Measurements from ENCODE around the gene MAT2B.
A peak's percentile ranks its signal among the peaks of the same experiment; 100 is the strongest.

Gene MAT2B

DNA sequence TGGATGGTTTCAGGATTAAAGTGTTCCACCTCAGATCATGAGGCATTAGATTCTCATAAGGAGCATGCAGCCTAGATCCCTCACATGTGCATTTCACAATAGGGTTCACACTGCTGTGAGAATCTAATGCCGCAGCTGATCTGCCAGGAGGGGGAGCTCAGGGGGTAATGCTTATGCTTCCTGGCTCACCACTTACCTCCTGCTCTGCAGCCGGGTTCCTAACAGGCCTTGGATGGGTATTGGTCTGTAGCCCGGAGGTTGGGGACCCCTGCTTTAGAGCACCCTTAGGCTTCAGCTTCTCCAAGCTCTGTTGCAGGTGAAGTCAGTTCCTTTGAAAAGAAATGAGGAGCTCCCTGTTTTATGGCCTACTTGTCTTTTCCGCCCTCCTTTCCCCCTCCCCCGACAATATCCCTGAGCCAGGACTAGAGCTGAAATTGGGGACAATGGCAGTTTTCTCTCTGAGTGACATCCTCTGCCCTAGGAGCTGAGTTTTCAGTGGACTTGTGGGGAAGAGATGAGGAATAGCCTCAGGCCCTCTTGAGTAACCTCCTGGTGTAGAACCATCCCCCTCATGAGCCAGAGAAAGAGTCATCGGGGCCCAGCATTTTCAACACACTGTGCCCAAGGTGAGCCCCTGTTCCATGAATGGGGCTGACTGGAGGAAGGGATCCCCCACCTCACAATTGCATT, 16.2 kb upstream of the MAT2B start:
- DNase-seq = no peak
- no peaks in the 10 kb centered on the region for H3K4me1 Mint-ChIP-seq (ENCODE audit: low read depth)
- no peak overlapping the region for H3K27ac Mint-ChIP-seq
- peaks cover 53% of the 10 kb centered on the region for H3K36me3 Mint-ChIP-seq (ENCODE audit: low read depth)
- no peak overlapping the region for H3K4me3 Mint-ChIP-seq
- no peaks in the 10 kb centered on the region for H3K27me3 Mint-ChIP-seq
- no peaks in the 10 kb centered on the region for H3K9me3 Mint-ChIP-seq

DNA sequence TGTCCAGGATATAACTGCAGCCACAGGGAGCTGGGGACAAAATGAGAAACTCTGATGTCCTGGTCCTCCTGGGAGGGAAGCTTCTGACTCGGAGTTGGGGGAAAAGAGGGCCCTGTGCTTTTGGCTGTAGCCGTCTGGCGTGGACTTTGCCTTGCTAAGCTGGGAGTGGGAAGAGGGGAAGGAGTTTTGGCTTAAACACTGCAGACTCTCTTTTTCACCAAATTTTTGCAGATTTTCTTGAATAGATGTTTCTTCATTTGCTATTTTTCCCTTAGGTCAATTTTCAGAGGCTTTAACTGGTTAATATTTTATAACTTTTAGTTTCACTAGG, 15.7 kb upstream of the MAT2B start:
- H3K9me3 Mint-ChIP-seq = no peaks in the 10 kb centered on the region
- peaks cover 49% of the 10 kb centered on the region for H3K36me3 Mint-ChIP-seq (ENCODE audit: low read depth)
- no peak overlapping the region for H3K4me3 Mint-ChIP-seq

DNA sequence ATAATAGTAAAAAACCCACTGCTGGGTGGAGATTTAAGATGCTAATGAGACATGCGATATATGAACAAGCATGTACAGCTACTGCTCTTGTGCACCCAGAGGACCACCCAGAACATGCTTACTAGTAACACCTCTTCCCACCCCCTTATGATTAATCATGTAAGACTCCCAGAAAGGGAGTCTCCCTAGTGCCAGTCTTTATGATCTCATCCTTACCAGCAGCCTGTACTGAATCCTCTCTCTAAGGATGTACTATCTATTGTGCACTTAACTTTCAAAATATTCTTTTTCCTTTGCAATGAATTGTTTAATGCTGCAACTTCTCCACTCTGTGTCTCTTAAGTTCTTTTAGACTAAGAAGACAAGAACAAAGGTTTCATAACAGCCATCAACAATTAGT, 9.1 kb upstream of the MAT2B start:
- H3K36me3 Mint-ChIP-seq (ENCODE audit: low read depth) = peaks cover 14% of the 10 kb centered on the region
- no peaks in the 10 kb centered on the region for H3K4me1 Mint-ChIP-seq (ENCODE audit: low read depth)
- no peak overlapping the region for H3K4me3 Mint-ChIP-seq
- DNase-seq = no peak
- H3K27ac Mint-ChIP-seq = no peak overlapping the region
- H3K27me3 Mint-ChIP-seq = no peaks in the 10 kb centered on the region
- H3K9me3 Mint-ChIP-seq = no peaks in the 10 kb centered on the region

More for the DNA sequence above, 15.7 kb upstream of the MAT2B start:
- Mint-ChIP-seq H3K4me1 (ENCODE audit: low read depth) (no peaks in the 10 kb centered on the region), H3K27ac (no peak overlapping the region), H3K27me3 (no peaks in the 10 kb centered on the region)
- DNase-seq = no peak

DNA sequence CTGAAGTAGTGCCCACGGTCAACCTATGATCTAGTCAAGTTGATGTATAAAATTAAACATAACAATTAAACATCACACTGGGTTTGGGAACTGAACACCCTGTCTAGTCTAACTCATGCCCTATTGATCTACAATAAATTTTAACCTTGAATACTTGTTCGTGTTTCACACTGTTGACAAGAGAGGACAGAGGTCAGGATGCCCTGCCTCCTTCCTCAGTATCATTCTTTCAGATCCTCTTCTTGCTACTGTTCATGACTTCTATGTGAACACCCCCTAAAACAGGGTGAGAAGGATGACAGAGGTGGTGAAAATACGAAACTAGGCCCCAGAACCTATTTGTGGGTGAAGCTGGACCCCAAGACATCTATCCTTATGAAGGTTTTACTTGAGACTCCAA, 8.1 kb upstream of the MAT2B start:
- H3K9me3 Mint-ChIP-seq = no peaks in the 10 kb centered on the region
- DNase-seq = no peak
- H3K27me3 Mint-ChIP-seq = no peaks in the 10 kb centered on the region
- no peak overlapping the region for H3K4me3 Mint-ChIP-seq
- peaks cover under 1% of the 10 kb centered on the region for H3K4me1 Mint-ChIP-seq (ENCODE audit: low read depth)
- no peak overlapping the region for H3K27ac Mint-ChIP-seq
- H3K36me3 Mint-ChIP-seq (ENCODE audit: low read depth) = peaks cover 7% of the 10 kb centered on the region

DNA sequence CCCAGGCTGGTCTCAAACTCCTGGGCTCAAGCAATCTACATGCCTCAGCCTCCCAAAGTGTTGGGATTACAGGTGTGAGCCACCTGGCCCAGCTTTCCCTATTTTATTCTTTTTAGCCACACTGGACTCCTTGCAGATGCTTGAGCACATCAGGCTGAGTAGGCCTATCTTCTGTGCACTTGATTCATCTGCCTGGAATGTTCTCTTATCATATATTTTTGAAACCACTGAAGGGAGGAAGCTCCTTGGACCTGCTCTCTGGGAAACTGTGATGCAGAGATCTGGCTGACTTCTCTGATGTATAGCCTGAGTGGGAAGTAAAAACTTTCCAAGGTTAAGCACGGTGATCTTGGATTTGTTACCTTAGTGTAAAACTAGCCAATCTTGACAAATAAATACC, 6.5 kb upstream of the MAT2B start:
- H3K36me3 Mint-ChIP-seq (ENCODE audit: low read depth) = peaks cover 2% of the 10 kb centered on the region
- peaks cover 11% of the 10 kb centered on the region for H3K4me1 Mint-ChIP-seq (ENCODE audit: low read depth)
- no peaks in the 10 kb centered on the region for H3K27me3 Mint-ChIP-seq
- H3K27ac Mint-ChIP-seq = no peak overlapping the region
- H3K4me3 Mint-ChIP-seq = no peak overlapping the region
- no peak for DNase-seq
- no peaks in the 10 kb centered on the region for H3K9me3 Mint-ChIP-seq

DNA sequence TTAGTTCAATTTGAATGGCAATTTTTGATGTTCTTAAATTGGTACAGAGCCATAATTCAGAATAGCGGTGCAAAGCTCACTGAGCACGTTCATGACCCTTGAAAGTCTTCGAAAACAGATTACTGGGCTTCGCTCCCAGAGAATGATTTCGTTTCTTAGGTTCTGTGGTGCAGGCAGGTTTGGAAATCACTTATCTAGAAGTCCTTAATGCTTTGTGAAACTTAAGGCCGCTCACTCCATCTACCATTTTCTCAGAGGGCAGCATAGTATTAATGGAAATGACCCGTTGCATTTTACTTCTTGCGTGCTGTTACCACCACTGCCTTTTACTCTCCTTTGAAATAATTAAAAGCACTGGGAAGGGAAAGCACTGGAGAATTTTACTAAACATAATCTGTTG, 2.9 kb upstream of the MAT2B start:
- no peaks in the 10 kb centered on the region for H3K27me3 Mint-ChIP-seq
- H3K4me1 Mint-ChIP-seq (ENCODE audit: low read depth) = peaks cover 21% of the 10 kb centered on the region
- H3K27ac Mint-ChIP-seq = peak overlapping the region; percentile 97
- peaks cover 21% of the 10 kb centered on the region for H3K36me3 Mint-ChIP-seq (ENCODE audit: low read depth)
- no peaks in the 10 kb centered on the region for H3K9me3 Mint-ChIP-seq
- DNase-seq = no peak
- peak overlapping the region; percentile 86 for H3K4me3 Mint-ChIP-seq

DNA sequence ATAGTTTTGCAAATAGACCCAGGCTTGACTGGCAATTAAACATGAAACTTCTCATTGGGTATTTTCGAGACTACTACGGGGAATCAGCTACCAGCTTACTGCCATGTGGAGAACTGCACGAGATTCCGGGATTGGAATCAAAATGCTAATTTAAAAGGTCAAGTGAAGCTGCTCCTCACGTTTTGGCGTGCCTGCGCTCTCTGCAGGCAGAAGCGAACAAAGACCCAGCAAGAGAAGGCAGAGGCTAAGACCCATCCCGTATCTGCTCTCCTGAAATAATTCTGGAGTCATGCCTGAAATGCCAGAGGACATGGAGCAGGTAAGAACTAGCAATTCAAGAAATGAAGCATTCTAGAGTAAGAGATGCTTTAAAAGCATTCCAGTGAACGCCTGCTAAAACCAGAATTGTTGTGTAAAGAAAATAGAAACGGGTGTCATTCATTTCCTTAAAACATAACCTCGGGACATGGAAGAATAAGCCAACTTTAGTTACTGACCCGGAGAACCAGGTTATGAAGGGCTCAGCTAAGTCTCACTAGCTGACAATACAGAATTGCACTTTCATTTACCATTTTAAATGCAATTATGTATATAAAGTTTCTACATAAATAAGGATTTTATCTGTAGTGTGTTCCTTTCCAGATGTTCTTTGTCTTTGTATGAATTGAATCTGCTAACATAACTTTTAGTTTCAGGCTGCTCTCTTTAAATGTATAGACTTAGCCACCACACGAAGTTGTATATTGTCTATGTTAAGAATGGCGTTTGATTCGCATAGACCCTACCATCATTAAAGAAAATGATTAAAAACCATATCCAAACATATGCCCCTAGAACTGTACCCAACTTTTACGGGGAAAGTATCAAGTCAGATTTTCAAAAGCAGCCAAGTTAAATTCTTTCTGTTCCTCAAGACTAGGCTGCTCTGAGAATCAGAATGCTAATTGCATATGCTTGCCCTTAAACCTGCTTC, 2.0 kb upstream of the MAT2B start:
- peak; percentile 49 for DNase-seq
- H3K4me3 Mint-ChIP-seq = peak overlapping the region; percentile 86
- H3K36me3 Mint-ChIP-seq (ENCODE audit: low read depth) = peaks cover 27% of the 10 kb centered on the region
- H3K9me3 Mint-ChIP-seq = no peaks in the 10 kb centered on the region
- H3K27ac Mint-ChIP-seq = peak overlapping the region; percentile 97
- no peaks in the 10 kb centered on the region for H3K27me3 Mint-ChIP-seq
- peaks cover 30% of the 10 kb centered on the region for H3K4me1 Mint-ChIP-seq (ENCODE audit: low read depth)

DNA sequence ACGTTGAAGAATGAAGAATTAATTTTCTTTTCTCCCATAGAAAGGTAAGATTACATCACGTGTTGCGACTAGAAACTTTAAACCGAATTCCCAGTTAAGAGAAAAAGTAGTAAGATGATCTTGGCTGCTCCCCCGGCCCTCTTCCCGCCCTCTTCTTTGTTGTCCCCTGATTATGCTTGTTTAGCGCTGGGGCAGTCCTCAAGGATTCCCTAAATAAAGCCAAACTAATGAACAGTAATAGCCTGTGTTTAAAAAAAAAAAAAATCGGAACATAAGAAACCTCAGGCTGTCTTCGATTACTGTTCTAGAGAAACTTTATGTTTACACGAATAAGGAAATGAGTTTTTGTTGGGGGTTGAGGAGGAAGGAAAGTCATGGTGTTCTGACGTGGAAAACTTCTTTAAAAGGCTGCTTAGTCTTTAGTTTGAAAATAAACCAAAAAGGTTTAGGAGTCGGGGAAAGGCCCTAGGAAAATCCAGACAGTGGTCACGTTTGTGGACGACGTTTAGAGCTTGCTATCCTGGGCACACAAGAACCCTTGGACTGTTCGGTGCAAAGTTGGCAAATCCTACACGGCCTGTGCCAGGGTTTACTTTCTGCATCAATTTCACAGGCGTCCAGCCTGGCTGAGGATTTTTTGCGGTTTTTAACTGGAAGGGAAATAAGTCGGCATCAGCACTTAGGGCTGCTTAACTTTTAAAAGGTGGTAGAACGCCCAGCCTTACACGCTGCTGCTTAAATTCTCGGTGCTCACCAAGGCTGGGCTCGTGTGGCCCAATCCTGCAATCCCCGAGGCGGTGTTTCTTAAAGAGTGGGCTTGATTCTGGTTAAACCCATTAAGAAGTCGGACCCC, 1.1 kb upstream of the MAT2B start:
- DNase-seq = peak; percentile 68
- H3K27ac Mint-ChIP-seq = peak overlapping the region; percentile 97
- peak overlapping the region; percentile 86 for H3K4me3 Mint-ChIP-seq
- no peaks in the 10 kb centered on the region for H3K9me3 Mint-ChIP-seq
- peaks cover 38% of the 10 kb centered on the region for H3K4me1 Mint-ChIP-seq (ENCODE audit: low read depth)
- peaks cover 36% of the 10 kb centered on the region for H3K36me3 Mint-ChIP-seq (ENCODE audit: low read depth)
- H3K27me3 Mint-ChIP-seq = no peaks in the 10 kb centered on the region

DNA sequence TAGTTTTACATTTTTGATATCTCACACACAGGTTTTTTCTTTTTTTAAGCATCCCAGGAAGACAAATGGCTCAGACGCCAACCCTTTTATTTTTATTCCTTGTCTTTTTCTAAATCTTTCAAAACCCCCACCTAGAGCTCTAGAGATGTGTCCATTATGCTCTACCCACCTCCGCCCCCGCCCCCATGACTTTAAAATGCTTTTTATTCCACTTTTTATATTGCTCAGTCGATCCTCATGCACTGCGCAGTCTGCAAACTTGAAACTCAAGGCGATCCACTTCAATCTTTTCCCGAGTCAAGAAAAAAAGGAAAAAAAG, 411 bp upstream of the MAT2B start:
- H3K27me3 Mint-ChIP-seq = no peaks in the 10 kb centered on the region
- peaks cover 41% of the 10 kb centered on the region for H3K36me3 Mint-ChIP-seq (ENCODE audit: low read depth)
- no peaks in the 10 kb centered on the region for H3K9me3 Mint-ChIP-seq
- peaks cover 45% of the 10 kb centered on the region for H3K4me1 Mint-ChIP-seq (ENCODE audit: low read depth)
- no peak for DNase-seq
- peak overlapping the region; percentile 86 for H3K4me3 Mint-ChIP-seq
- peak overlapping the region; percentile 97 for H3K27ac Mint-ChIP-seq

DNA sequence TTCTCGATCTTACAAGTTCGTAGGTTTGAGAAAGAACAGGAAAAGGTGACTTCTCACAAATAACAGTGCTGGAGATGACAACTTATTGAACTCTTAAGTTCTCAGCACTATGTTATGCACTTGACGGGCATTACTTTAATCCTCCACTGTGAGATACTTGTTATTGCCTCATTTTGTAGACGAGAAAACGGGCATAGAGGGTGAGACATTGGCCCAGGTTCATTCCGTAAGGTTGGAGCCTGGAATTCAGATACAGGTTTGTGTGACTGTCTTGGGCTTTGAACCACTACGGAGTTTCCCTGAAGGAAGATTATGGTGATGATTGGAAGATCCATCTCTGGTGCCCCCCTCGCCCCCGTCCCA, 657 bp downstream of the MAT2B start:
- peaks cover 54% of the 10 kb centered on the region for H3K4me1 Mint-ChIP-seq (ENCODE audit: low read depth)
- H3K27ac Mint-ChIP-seq = peak overlapping the region; percentile 97
- peaks cover 49% of the 10 kb centered on the region for H3K36me3 Mint-ChIP-seq (ENCODE audit: low read depth)
- peak overlapping the region; percentile 86 for H3K4me3 Mint-ChIP-seq
- no peaks in the 10 kb centered on the region for H3K27me3 Mint-ChIP-seq
- no peaks in the 10 kb centered on the region for H3K9me3 Mint-ChIP-seq
- DNase-seq = peak; percentile 46

DNA sequence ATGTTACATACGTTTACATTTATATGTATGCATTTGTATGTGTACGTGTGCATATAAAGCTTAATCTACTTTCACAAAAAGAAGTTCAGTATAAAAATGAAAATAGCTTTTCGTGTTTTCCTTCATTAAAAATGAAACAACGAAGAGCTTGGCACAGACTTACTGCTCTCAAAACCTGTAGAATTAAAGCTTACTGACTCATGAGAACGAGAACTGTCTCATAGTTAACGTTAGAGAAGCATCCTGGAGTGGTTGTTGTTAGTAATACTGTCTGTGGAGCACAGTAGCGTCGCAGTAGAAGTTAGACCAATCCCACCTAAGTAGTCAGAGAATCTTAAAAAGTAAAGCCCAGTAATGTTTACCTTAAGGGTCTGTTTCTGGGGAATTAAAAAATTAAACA, 1.3 kb downstream of the MAT2B start:
- H3K27ac Mint-ChIP-seq = peak overlapping the region; percentile 97
- peaks cover 56% of the 10 kb centered on the region for H3K4me1 Mint-ChIP-seq (ENCODE audit: low read depth)
- no peaks in the 10 kb centered on the region for H3K27me3 Mint-ChIP-seq
- H3K9me3 Mint-ChIP-seq = no peaks in the 10 kb centered on the region
- peaks cover 51% of the 10 kb centered on the region for H3K36me3 Mint-ChIP-seq (ENCODE audit: low read depth)
- peak overlapping the region; percentile 86 for H3K4me3 Mint-ChIP-seq
- no peak for DNase-seq

DNA sequence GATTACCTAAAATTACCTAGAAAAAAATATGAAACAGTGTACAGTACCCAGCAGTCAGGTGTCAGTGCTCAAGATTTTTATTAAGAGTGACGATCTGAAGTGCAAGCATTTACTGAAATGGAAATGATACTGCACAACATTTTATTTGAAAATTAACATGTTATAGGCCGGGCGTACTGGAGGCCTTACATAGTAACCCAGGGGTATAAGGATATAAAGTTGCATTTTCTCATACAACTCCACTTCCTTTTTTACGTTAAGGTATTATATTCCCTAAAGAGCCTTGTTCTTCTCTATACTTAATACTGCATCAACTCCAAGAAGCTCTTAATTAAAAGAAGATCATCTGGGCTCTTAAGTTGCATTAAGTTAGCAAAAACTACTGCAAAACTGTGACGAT, 3.3 kb downstream of the MAT2B start:
- Mint-ChIP-seq H3K4me1 (ENCODE audit: low read depth) (peaks cover 62% of the 10 kb centered on the region), H3K36me3 (ENCODE audit: low read depth) (peaks cover 70% of the 10 kb centered on the region)

DNA sequence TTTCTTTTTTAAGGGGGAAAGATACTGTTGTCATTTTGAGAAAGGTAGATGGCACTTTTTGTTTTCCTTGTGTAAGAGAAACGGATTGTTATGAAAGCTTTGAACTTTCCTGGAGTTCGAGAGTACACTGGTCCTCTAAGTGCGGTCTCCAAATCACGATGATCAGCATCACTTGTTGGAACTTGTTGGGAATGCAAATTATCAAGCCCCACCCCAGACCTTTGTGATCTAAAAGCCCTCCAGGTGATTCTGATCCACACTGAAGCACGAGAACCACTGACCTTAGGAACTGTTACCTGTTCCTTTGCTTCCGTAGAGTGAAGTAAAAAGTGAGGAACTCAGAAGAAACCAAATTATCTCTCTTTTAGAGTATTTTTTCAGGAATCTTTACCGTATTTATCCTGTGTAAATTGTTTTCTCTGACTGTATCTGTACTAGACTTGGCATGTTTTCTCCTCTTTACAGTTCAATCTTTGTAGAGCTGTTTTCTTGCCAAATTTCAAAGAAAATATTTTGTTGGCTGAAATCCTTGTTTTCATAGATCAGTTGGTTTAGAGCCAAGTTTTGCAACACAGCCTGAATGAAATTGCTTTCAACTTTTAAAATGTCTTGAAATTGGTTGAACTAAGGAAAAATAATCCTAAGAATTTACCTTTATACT, 4.0 kb downstream of the MAT2B start:
- Mint-ChIP-seq H3K27me3 (no peaks in the 10 kb centered on the region), H3K9me3 (no peaks in the 10 kb centered on the region), H3K4me3 (peak overlapping the region; percentile 86), H3K27ac (peak overlapping the region; percentile 97), H3K4me1 (ENCODE audit: low read depth) (peaks cover 61% of the 10 kb centered on the region), H3K36me3 (ENCODE audit: low read depth) (peaks cover 72% of the 10 kb centered on the region)
- no peak for DNase-seq

More for the DNA sequence above, 3.3 kb downstream of the MAT2B start:
- Mint-ChIP-seq H3K9me3 (no peaks in the 10 kb centered on the region), H3K27me3 (no peaks in the 10 kb centered on the region), H3K4me3 (peak overlapping the region; percentile 86), H3K27ac (peak overlapping the region; percentile 97)
- DNase-seq = no peak

DNA sequence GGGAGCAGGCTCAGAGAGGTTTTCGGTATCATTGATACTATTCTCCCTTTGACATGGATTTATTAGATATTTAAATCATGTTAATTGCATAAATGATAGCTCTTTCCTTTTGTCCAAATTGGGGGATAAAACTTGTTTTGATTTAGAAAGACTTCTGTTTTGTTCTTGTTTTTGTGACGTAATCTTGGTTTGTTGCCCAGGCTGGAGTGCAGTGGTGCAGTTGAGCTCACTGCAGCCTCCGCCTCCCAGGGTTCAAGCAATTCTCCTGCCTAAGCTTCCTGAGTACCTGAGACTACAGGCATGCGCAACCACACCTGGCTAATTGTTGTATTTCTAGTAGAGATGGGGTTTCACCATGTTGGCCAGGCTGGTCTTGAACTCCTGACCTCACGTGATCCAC, 7.1 kb downstream of the MAT2B start:
- no peak for DNase-seq
- Mint-ChIP-seq H3K9me3 (no peaks in the 10 kb centered on the region), H3K4me1 (ENCODE audit: low read depth) (peaks cover 71% of the 10 kb centered on the region), H3K4me3 (peak overlapping the region; percentile 8), H3K36me3 (ENCODE audit: low read depth) (peaks cover 82% of the 10 kb centered on the region), H3K27me3 (no peaks in the 10 kb centered on the region), H3K27ac (peak overlapping the region; percentile 71)

Data from activated T-cell treated with anti-CD3 and anti-CD28 coated beads, Interleukin-2, amount 50 U/mL, for 24 hours (primary cell).